Kidney epithelial cell (primary cell): ENCODE results near the gene TMEM30B. TPM values are rescaled to one million over a fixed set of nuclear protein-coding genes. Genes with fewer than 3 reads are reported as not detected.

Source experiments
- DNase-seq: peaks from one replicate; pipeline ENCODE4 v3.0.0-alpha.2; 2010; ENCODE audit warnings: low read depth
- H3K27me3 ChIP-seq: 2 replicates; pipeline ENCODE4 v1.6.0; 2011; ENCODE audit warnings: low read length; ENCODE audit not compliant: control insufficient read depth, insufficient read depth
- H3K36me3 ChIP-seq: 2 replicates; pipeline ENCODE4 v1.5.1; 2011; ENCODE audit warnings: low read length; ENCODE audit not compliant: control insufficient read depth, insufficient read depth
- H3K4me3 ChIP-seq: 2 replicates; pipeline ENCODE4 v1.5.1; 2011; ENCODE audit warnings: low read depth, mild to moderate bottlenecking, control low read depth, low read length
- CTCF ChIP-seq: IDR thresholded peaks from 2 replicates; pipeline ENCODE4 v1.5.1; 2011; ENCODE audit warnings: mild to moderate bottlenecking, moderate library complexity, low read length, control low read depth, inconsistent platforms; ENCODE audit not compliant: insufficient read depth, poor library complexity, severe bottlenecking
- total RNA-seq: library from RNA; depleted of rRNA; stranded (reverse); fragments of >200 nt; gene quantifications from 2 replicates; pipeline ENCODE4 v1.2.3, GENCODE V29; 2015

The TMEM30B gene
- total RNA-seq, 1 donor from 2014 or later, result 11.3 TPM

- Histone ChIP-seq H3K27me3 (peaks cover 18% of the 10 kb centered on the region), H3K4me3 (no peak overlapping the region), H3K36me3 (no peaks in the 10 kb centered on the region)
- no peak for DNase-seq
- TF ChIP-seq CTCF, result no peak
These were observed 45.0 kb upstream of the TMEM30B start for GRCh38 chr14:61326146-61326545.

- no peaks in the 10 kb centered on the region for H3K36me3 ChIP-seq
- H3K4me3 ChIP-seq, result no peak overlapping the region
- no peak for TF ChIP-seq CTCF
- peaks cover 20% of the 10 kb centered on the region for H3K27me3 ChIP-seq
- DNase-seq, result no peak
These were observed 44.0 kb upstream of the TMEM30B start for GRCh38 chr14:61325166-61325565.

- no peaks in the 10 kb centered on the region for H3K36me3 ChIP-seq
- TF ChIP-seq CTCF, result no peak
- no peak overlapping the region for H3K4me3 ChIP-seq
- H3K27me3 ChIP-seq, result peaks cover 20% of the 10 kb centered on the region
- DNase-seq, result no peak
These were observed 42.8 kb upstream of the TMEM30B start for GRCh38 chr14:61323970-61324369.

- no peak for TF ChIP-seq CTCF
- no peaks in the 10 kb centered on the region for H3K36me3 ChIP-seq
- peak; percentile 4 for DNase-seq
- peak overlapping the region; percentile 46 for H3K4me3 ChIP-seq
- H3K27me3 ChIP-seq, result peaks cover 20% of the 10 kb centered on the region
These were observed 41.7 kb upstream of the TMEM30B start for GRCh38 chr14:61322799-61323290.

- TF ChIP-seq CTCF, result no peak
- Histone ChIP-seq H3K4me3 (peak overlapping the region; percentile 46), H3K27me3 (peaks cover 20% of the 10 kb centered on the region), H3K36me3 (no peaks in the 10 kb centered on the region)
- DNase-seq, result no peak
These were observed 41.1 kb upstream of the TMEM30B start for GRCh38 chr14:61322011-61322798.
